ENCODE measurements around the gene ZNF709.
"Not testable (repeated sequence)": the region's sequence is repeated elsewhere in the genome, so short reads cannot be mapped to it uniquely, and the experiment has no call there.

ZNF709 gene

DNA sequence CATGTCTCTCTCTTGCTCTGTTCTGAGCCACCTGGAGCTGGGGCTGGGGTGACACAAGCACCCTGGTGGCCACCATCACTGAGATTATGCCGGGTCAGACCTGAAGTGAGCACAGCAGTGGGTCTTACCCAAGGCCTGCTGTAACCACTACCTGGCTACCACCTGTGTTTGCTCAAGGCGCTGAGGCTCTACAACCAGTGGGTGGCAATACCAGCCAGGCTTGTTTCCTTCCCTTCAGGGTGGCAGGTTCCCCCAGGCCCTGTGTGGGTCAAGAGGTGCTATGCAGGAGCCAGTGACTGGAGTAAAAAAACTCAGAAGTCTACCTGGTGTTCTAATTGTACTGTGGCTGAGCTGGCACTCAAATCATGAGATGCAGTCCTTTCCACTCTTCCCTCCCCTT, 35.8 kb downstream of the ZNF709 start:
- DNase-seq: no peak

DNA sequence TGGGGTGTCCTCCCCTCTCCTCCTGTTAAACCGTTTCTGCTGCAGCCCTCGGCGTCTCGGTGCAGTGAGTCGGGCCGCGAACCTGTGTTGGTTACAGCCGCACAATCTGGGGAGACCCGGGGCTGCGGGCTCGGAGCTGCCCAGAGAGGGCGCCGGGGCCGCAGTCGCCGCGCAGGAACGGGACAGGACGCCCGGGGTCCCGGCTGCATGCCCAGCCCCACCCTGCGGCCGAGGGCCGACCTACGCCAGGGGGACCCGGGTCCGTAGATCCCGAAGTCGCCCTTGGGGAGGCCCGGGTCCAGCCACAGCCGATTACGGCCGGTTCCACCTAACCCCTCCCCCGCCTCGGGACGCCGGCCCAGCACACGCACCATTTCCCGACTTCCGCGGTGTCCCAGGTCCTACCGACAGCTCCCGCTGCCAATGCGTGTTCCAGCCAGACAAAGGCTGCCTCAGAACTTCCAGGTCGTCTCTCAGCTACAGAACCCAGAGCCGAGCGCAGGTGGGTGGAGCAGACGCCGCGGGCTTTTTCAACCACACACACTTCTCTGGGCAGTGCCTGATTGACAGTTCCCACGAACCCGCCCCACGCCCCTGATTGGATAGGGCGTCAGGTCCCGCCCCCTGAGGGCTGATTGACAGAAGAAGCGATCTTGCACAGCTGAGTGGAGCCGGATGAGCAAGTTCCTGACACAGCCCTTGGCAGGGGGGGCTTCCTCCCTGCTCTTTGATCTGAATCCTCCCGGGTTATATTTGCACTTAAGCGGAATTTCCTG, 43.9 kb downstream of the ZNF709 start, which contains the start of gene ZNF443:
TSS of gene ZNF443 (minus strand) at position 481 of the 776 bp plus-strand sequence. CDS start at position 374, 107 bp downstream.
- peak; percentile 99 for DNase-seq

DNA sequence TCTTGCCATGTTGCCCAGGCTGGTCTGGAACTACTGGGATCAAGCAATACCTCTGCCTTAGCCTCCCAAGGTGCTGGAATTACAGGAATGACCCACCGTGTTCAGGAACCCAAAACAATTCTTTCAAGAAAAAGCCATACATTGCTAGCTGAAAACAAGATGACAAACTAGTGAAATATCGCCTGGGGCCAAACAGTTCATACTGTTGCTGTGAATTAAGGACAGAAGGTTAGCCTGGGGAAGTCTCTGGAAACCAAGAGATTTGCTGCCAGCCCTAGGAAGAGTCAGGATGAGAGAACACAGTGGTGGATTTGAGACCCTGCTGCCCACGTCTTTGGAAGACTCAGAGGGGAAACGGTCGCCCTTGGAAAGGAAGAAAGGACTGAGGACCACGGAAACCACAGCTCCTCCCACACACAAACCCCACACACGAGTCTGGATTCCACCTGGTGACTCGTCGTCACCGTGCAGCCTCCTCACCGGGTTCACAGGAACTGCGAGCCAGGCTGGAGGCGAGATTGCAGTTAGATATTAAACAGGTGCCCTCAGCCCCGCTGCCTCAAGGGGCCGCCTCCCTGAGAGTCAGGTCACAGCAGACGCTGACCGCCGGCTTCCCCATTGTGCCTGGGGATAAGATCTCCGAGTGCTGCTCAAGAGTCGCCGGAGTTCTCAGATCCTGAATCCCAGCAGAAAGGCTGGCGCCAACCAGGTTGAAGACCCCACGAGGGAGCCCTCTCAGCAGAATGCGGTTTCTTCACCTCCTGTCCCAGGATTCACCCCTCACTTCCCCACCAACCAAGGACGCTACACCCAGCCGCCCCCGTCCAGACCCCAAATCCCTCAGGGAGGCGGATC, 44.7 kb downstream of the ZNF709 start:
- peak; percentile 46 for DNase-seq

DNA sequence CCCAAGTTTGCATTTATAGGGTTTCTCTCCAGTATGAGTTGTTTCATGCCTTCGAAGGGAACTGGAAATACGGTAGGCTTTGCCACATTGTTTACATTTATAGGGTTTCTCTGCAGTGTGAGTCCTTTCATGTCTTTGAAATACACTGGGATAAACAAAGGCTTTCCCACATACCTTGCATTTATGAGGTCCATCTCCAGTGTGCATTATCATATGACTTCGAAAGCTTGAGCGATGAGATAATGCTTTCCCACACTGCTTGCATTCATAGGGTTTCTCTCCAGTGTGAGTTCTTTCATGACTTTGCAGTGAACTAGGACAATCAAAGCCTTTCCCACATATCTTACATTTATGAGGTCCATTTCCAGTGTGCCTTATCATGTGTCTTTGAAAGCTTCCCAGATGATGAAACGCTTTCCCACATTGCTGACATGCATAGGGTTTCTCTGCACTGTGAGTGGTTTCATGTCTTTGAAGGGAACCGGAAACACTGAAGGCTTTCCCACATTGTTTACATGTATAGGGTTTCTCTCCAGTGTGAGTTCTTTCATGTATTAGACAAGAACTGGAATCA, 53.8 kb downstream of the ZNF709 start:
- not testable (repeated sequence) for DNase-seq

DNA sequence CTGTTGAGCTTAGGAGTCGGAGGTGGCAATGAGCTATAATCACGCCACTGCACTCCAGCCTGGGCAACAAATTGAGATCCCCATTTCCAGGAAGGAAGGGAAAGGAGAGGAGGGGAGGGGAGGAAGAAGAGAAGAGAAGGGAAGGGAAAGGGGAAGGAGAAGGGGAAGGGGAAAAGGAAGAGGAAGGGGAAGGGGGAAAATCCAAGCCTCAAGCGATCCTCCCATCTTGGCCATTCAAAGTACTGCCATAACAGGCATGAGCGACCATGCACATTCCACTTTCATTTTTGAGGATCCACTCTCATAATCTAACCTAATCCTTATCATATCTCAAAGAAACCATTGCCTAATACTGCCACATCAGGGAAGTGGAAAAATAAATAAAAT, 58.7 kb downstream of the ZNF709 start:
- DNase-seq: no peak

DNA sequence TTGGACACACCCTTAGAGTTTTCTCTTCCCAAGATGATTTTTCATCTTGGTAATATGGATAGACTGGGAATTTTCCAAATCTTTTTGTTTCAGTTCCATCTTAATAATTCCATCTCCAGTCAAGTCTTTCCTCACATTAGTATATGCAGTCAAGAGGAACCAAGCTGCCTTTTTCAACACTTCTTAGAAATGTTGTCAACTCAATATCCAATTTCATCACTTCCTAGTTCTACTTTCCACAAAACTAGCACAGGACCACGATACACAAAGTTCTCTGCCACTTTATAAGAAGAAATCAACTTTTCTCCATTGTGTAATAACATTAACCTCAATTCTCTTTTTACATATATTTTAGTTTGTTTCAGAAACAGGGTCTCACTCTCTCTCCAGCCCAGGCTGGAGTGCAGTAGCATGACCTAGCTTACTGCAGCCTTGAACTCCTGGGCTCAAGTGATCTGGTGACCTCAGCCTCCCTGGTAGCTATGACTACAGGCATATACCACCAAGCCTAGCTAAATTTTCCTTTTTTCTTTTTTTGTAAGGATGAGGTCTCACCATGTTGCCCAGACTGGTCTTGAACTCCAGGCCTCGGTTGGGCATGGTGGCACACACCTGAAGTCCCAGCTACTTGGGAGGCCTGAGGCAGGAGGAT, 59.3 kb downstream of the ZNF709 start:
- no peak for DNase-seq

DNA sequence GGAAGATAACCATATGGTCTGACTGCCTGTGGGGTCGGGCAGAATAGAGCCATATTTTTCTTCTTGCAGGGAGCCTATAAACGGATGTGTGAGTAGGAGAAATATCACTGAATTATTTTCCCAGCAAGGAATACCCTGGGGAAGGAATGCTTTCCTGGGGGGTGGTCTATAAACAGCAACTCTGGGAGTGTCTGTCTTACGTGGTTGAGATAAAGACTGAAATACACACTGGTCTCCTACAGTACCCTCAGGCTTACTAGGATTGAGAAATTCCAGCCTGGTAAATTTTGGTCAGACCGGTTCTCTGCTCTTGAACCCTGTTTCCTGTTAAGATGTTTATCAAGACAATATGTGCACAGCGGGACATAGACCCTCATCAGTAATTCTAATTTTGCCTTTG, 67.3 kb downstream of the ZNF709 start:
- DNase-seq: not testable (repeated sequence)

DNA sequence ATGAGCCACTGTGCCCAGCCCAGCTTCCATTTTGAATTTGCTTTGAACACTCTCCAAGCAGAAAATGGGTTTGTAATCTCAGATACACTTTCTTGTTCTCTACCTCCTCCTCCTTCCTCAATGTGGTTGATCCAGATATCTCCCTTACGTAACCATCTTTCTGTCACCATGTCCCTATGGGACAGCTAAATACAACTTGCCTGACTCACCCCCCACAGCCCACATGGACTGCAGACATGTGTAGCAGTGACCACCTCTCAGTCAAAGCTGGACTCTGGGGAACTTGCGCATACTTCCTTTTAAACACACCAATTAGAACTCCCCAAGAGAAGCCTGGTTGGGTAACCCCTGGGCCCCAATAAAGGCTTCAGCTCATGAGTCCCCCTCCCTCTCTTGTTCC, 72.7 kb downstream of the ZNF709 start:
- no peak for DNase-seq
